Adrenal gland (tissue), 5 donors: ENCODE measurements around the gene GRAMD1B.

ENCODE experiments used
- POLR2A ChIP-seq, 2 donors: fragments of 450-650 bp; IDR thresholded peaks; one replicate each; pipeline ENCODE4 v1.6.1; 2017; ENCODE audit warnings: antibody characterized with exemption in 2 of 2, mild to moderate bottlenecking in 2 of 2, moderate library complexity in 1 of 2
- TF ChIP-seq, protein P1 (sequence below), 6 experiments: fragments of 450-650 bp in 4 of 6; fragments of 200-600 bp in 2 of 6; sonication (generic) in 1 of 6; IDR thresholded peaks; 1 replicate in 5 of 6; 2 replicates in 1 of 6; pipeline versions ENCODE4 v1.5.1 to v1.8.0; 2016 to 2021; ENCODE audit warnings: antibody characterized with exemption in 6 of 6, mild to moderate bottlenecking in 2 of 6, moderate library complexity in 1 of 6
- donor health status: DM: no; HTN: no; CAD: no.

DNA sequence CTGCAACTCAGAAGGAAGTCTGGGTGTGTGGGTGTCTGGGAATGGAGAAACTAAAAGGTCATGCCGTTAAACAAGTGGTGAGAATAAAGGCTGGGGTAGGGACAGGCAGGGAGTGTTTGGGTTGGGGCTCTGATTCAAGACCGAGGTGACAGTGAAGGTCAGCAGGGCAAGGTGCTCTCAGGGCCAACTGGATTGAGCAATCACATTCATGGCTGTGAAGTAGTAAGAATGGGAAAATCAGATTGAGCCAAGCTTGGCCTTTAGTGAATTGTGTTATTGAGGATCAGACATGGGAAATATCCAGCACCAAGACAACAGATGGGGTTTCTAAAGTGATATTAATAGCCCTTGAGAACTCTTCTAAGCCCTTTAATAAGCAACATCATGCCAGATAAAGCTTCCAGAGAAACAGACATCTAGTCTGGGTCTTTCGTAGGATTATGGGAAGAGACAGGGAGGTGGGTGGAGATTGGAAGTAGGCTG is 200.1 kb downstream of the GRAMD1B start:
- TF ChIP-seq, protein P1, sequence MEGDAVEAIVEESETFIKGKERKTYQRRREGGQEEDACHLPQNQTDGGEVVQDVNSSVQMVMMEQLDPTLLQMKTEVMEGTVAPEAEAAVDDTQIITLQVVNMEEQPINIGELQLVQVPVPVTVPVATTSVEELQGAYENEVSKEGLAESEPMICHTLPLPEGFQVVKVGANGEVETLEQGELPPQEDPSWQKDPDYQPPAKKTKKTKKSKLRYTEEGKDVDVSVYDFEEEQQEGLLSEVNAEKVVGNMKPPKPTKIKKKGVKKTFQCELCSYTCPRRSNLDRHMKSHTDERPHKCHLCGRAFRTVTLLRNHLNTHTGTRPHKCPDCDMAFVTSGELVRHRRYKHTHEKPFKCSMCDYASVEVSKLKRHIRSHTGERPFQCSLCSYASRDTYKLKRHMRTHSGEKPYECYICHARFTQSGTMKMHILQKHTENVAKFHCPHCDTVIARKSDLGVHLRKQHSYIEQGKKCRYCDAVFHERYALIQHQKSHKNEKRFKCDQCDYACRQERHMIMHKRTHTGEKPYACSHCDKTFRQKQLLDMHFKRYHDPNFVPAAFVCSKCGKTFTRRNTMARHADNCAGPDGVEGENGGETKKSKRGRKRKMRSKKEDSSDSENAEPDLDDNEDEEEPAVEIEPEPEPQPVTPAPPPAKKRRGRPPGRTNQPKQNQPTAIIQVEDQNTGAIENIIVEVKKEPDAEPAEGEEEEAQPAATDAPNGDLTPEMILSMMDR (IDR thresholded peaks at IDR 0.05): no peak
- TF ChIP-seq POLR2A (IDR thresholded peaks at IDR 0.05): no peak
